Measurements from ENCODE around the gene CERT1.

CERT1 gene

GRCh38 chr5:75457161-75457560 lies 54.3 kb downstream of the CERT1 start:
- Histone ChIP-seq H3K27ac (ENCODE audit: low read length) (no peak overlapping the region), H3K9ac (ENCODE audit: low read depth, low read length) (no peak overlapping the region), H4K20me1 (ENCODE audit: insufficient read depth, low read length) (peaks cover 3% of the 10 kb centered on the region; the same call in 1 of the 2 replicates), H3K4me1 (ENCODE audit: insufficient read depth, low read length) (no peaks in the 10 kb centered on the region; the same call in 1 of the 2 replicates), H3K4me3 (ENCODE audit: low read depth in 1 of 2, low read length in 2 of 2) (no peak overlapping the region), H3K36me3 (ENCODE audit: insufficient read depth, low read length) (peaks cover 22% of the 10 kb centered on the region), H3K79me2 (ENCODE audit: insufficient read depth, low read length) (peaks cover 16% of the 10 kb centered on the region; the same call in 1 of the 2 replicates), H3K27me3 (ENCODE audit: insufficient read depth, low read length, poor library complexity) (no peaks in the 10 kb centered on the region), H3K9me3 (ENCODE audit: insufficient read depth, low read length, severe bottlenecking) (no peaks in the 10 kb centered on the region), H3K4me2 (ENCODE audit: insufficient read depth, low read length) (no peak overlapping the region), H2AFZ (ENCODE audit: low read depth, low read length) (no peak overlapping the region)
- ATAC-seq (ENCODE audit: insufficient read depth, low read depth): no peak
- DNase-seq: no peak
- TF ChIP-seq EZH2 (IDR thresholded peaks at IDR 0.05; ENCODE audit: borderline replicate concordance, low read depth, low read length, severe bottlenecking) (no peak), CTCF (IDR thresholded peaks at IDR 0.05; ENCODE audit: borderline replicate concordance, extremely low read depth, low read length, poor library complexity, severe bottlenecking) (no peak)

- no peaks in the 10 kb centered on the region for H4K20me1 ChIP-seq (ENCODE audit: insufficient read depth, low read length)
- no peak overlapping the region for H2AFZ ChIP-seq (ENCODE audit: low read depth, low read length)
- H3K4me1 ChIP-seq (ENCODE audit: insufficient read depth, low read length): no peaks in the 10 kb centered on the region
- DNase-seq: no peak
- no peaks in the 10 kb centered on the region for H3K79me2 ChIP-seq (ENCODE audit: insufficient read depth, low read length)
- H3K27me3 ChIP-seq (ENCODE audit: insufficient read depth, low read length, poor library complexity): no peaks in the 10 kb centered on the region
- no peak overlapping the region for H3K9ac ChIP-seq (ENCODE audit: low read depth, low read length)
- peaks cover 13% of the 10 kb centered on the region for H3K9me3 ChIP-seq (ENCODE audit: insufficient read depth, low read length, severe bottlenecking)
- no peak overlapping the region for H3K4me2 ChIP-seq (ENCODE audit: insufficient read depth, low read length)
- H3K36me3 ChIP-seq (ENCODE audit: insufficient read depth, low read length): peaks cover 18% of the 10 kb centered on the region; the same call in 1 of the 2 replicates
- no peak for ATAC-seq (ENCODE audit: insufficient read depth, low read depth)
- TF ChIP-seq CTCF (IDR thresholded peaks at IDR 0.05; ENCODE audit: borderline replicate concordance, extremely low read depth, low read length, poor library complexity, severe bottlenecking) (no peak), EZH2 (IDR thresholded peaks at IDR 0.05; ENCODE audit: borderline replicate concordance, low read depth, low read length, severe bottlenecking) (no peak)
- no peak overlapping the region for H3K27ac ChIP-seq (ENCODE audit: low read length)
- H3K4me3 ChIP-seq (ENCODE audit: low read depth in 1 of 2, low read length in 2 of 2): no peak overlapping the region
These were observed 61.4 kb downstream of the CERT1 start for GRCh38 chr5:75450069-75450468.

- Histone ChIP-seq H2AFZ (ENCODE audit: low read depth, low read length) (no peak overlapping the region), H3K4me1 (ENCODE audit: insufficient read depth, low read length) (no peaks in the 10 kb centered on the region), H3K79me2 (ENCODE audit: insufficient read depth, low read length) (no peaks in the 10 kb centered on the region), H4K20me1 (ENCODE audit: insufficient read depth, low read length) (no peaks in the 10 kb centered on the region), H3K36me3 (ENCODE audit: insufficient read depth, low read length) (peaks cover 5% of the 10 kb centered on the region; the same call in 1 of the 2 replicates), H3K4me3 (ENCODE audit: low read depth in 1 of 2, low read length in 2 of 2) (no peak overlapping the region), H3K27me3 (ENCODE audit: insufficient read depth, low read length, poor library complexity) (no peaks in the 10 kb centered on the region), H3K9ac (ENCODE audit: low read depth, low read length) (no peak overlapping the region), H3K9me3 (ENCODE audit: insufficient read depth, low read length, severe bottlenecking) (peaks cover 13% of the 10 kb centered on the region), H3K27ac (ENCODE audit: low read length) (no peak overlapping the region), H3K4me2 (ENCODE audit: insufficient read depth, low read length) (no peak overlapping the region)
- DNase-seq: no peak
- ATAC-seq (ENCODE audit: insufficient read depth, low read depth): no peak
- TF ChIP-seq CTCF (IDR thresholded peaks at IDR 0.05; ENCODE audit: borderline replicate concordance, extremely low read depth, low read length, poor library complexity, severe bottlenecking): no peak
- TF ChIP-seq EZH2 (IDR thresholded peaks at IDR 0.05; ENCODE audit: borderline replicate concordance, low read depth, low read length, severe bottlenecking): no peak
These were observed 65.4 kb downstream of the CERT1 start for GRCh38 chr5:75446068-75446467.

GRCh38 chr5:75441560-75441959 lies 69.9 kb downstream of the CERT1 start:
- no peak for ATAC-seq (ENCODE audit: insufficient read depth, low read depth)
- no peak for TF ChIP-seq EZH2 (IDR thresholded peaks at IDR 0.05; ENCODE audit: borderline replicate concordance, low read depth, low read length, severe bottlenecking)
- TF ChIP-seq CTCF (IDR thresholded peaks at IDR 0.05; ENCODE audit: borderline replicate concordance, extremely low read depth, low read length, poor library complexity, severe bottlenecking): no peak
- DNase-seq: no peak
- Histone ChIP-seq H3K9me3 (ENCODE audit: insufficient read depth, low read length, severe bottlenecking) (peaks cover 8% of the 10 kb centered on the region), H3K4me2 (ENCODE audit: insufficient read depth, low read length) (no peak overlapping the region), H3K79me2 (ENCODE audit: insufficient read depth, low read length) (0 out of 2 replicates have a peak, but pooled peaks cover 2% of the 10 kb centered on the region), H3K27me3 (ENCODE audit: insufficient read depth, low read length, poor library complexity) (no peaks in the 10 kb centered on the region), H2AFZ (ENCODE audit: low read depth, low read length) (no peak overlapping the region), H3K36me3 (ENCODE audit: insufficient read depth, low read length) (no peaks in the 10 kb centered on the region), H4K20me1 (ENCODE audit: insufficient read depth, low read length) (no peaks in the 10 kb centered on the region), H3K27ac (ENCODE audit: low read length) (no peak overlapping the region), H3K4me1 (ENCODE audit: insufficient read depth, low read length) (no peaks in the 10 kb centered on the region), H3K4me3 (ENCODE audit: low read depth in 1 of 2, low read length in 2 of 2) (no peak overlapping the region), H3K9ac (ENCODE audit: low read depth, low read length) (no peak overlapping the region)

Data from DND-41 (cell line).